ENCODE measurements around the gene ZRANB2. TPM values are rescaled to one million over a fixed set of nuclear protein-coding genes. Genes with fewer than 3 reads are reported as not detected.

ZRANB2 gene
- total RNA-seq, 1 experiment from 2014 or later = 78.7 TPM

DNA sequence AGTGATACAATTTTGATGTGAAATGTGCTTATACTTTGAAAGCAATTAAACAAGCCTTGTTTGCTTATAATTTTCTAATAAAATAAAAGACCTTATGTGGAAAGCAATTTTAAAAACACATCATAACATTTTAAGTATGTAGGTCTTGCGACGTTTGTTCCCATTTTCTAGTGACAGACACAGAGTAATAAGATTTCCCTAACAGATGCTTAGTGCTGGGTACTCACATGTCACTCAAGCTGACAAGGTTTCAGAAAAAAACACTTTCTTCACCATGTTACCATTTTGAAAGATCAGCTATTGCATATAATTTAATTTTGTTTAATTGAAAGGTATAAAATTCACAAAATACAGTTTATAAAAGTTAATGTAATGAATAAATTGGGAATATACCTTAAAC lies 14.1 kb upstream of the ZRANB2 start:
- Mint-ChIP-seq H3K4me1 (ENCODE audit: low read depth, unreplicated experiment) (no peaks in the 10 kb centered on the region), H3K27me3 (ENCODE audit: unreplicated experiment) (no peaks in the 10 kb centered on the region), H3K4me3 (ENCODE audit: low read depth, unreplicated experiment) (no peak overlapping the region), H3K27ac (ENCODE audit: unreplicated experiment) (no peak overlapping the region), H3K9me3 (ENCODE audit: low read depth, unreplicated experiment) (no peaks in the 10 kb centered on the region), H3K36me3 (ENCODE audit: insufficient read depth, unreplicated experiment) (no peaks in the 10 kb centered on the region)
- TF ChIP-seq CTCF (IDR thresholded peaks at IDR 0.05; ENCODE audit: unreplicated experiment) = no peak
- BruUV-seq (replicated peaks) = no TSS peak
- intact Hi-C loops (cut with micrococcal nuclease; ENCODE audit: unreplicated experiment) = loop anchor here (5.0 kb wide), 2 partner anchors 427 to 942 kb away; no protein-coding TSS in a partner anchor
- CTCF ChIA-PET = no interaction called here
- DNase-seq = no peak

GRCh38 chr1:71093938-71094337 lies 13.1 kb upstream of the ZRANB2 start:
- no peak for TF ChIP-seq CTCF (IDR thresholded peaks at IDR 0.05; ENCODE audit: unreplicated experiment)
- DNase-seq = no peak
- BruUV-seq (replicated peaks) = no TSS peak
- intact Hi-C loops (cut with micrococcal nuclease; ENCODE audit: unreplicated experiment) = loop anchor here (5.0 kb wide), 1 partner anchor 428 kb away; no protein-coding TSS in a partner anchor
- Mint-ChIP-seq H3K27ac (ENCODE audit: unreplicated experiment) (no peak overlapping the region), H3K36me3 (ENCODE audit: insufficient read depth, unreplicated experiment) (no peaks in the 10 kb centered on the region), H3K4me1 (ENCODE audit: low read depth, unreplicated experiment) (peaks cover 2% of the 10 kb centered on the region), H3K4me3 (ENCODE audit: low read depth, unreplicated experiment) (no peak overlapping the region), H3K9me3 (ENCODE audit: low read depth, unreplicated experiment) (no peaks in the 10 kb centered on the region), H3K27me3 (ENCODE audit: unreplicated experiment) (no peaks in the 10 kb centered on the region)
- CTCF ChIA-PET = no interaction called here

DNA sequence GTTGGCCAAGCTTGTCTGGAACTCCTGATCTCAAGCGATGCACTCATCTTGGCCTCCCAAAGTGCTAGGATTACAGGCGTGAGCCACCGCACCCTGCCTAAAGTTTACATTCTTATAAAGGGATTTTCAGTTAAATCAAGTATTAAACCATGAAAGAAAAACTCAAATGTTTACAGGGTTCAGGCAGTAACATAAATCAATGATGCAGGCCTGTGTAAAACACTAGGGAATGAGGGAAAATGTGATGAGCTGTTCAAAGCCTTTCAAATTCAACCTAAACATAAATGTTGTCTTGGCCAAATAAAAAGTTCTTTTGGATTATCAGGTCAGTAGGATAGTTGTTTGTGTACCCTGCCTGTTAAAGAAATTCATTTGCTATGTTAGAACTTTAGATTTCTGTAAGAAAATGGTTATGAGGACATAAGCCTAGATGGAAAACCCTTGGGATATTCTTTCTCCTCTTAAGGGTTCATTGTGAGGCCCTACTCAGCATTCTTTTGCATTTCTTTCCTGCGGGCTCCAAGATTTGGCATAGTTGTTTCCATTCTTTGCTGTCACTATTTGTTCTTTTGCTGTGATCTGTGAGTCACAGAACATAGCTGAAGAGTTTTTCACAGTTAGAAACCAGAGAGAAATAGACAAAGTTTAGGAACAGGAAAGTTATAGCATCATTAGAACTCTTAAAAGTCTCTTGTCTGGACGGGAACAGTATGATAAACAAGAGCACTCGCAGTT lies 8.9 kb upstream of the ZRANB2 start:
- CTCF ChIA-PET = interaction anchor here (0.7 kb wide), 1 partner anchor 1678 kb away, joined by 4 read pairs; no protein-coding TSS in a partner anchor
- intact Hi-C loops (cut with micrococcal nuclease; ENCODE audit: unreplicated experiment) = loop anchor here (5.0 kb wide), 1 partner anchor 433 kb away; no protein-coding TSS in a partner anchor
- Mint-ChIP-seq H3K27ac (ENCODE audit: unreplicated experiment) (no peak overlapping the region), H3K27me3 (ENCODE audit: unreplicated experiment) (no peaks in the 10 kb centered on the region), H3K9me3 (ENCODE audit: low read depth, unreplicated experiment) (no peaks in the 10 kb centered on the region), H3K4me3 (ENCODE audit: low read depth, unreplicated experiment) (no peak overlapping the region), H3K36me3 (ENCODE audit: insufficient read depth, unreplicated experiment) (no peaks in the 10 kb centered on the region), H3K4me1 (ENCODE audit: low read depth, unreplicated experiment) (peaks cover 7% of the 10 kb centered on the region)
- TF ChIP-seq CTCF (IDR thresholded peaks at IDR 0.05; ENCODE audit: unreplicated experiment) = no peak
- no peak for DNase-seq
- no TSS peak for BruUV-seq (replicated peaks)

- Mint-ChIP-seq H3K36me3 (ENCODE audit: insufficient read depth, unreplicated experiment) (no peaks in the 10 kb centered on the region), H3K27ac (ENCODE audit: unreplicated experiment) (no peak overlapping the region), H3K9me3 (ENCODE audit: low read depth, unreplicated experiment) (no peaks in the 10 kb centered on the region), H3K4me1 (ENCODE audit: low read depth, unreplicated experiment) (peaks cover 7% of the 10 kb centered on the region), H3K4me3 (ENCODE audit: low read depth, unreplicated experiment) (no peak overlapping the region), H3K27me3 (ENCODE audit: unreplicated experiment) (no peaks in the 10 kb centered on the region)
- CTCF ChIA-PET = interaction anchor here (0.7 kb wide), 2 partner anchors 1677 to 1764 kb away, joined by 4 to 5 read pairs; no protein-coding TSS in a partner anchor
- no peak for TF ChIP-seq CTCF (IDR thresholded peaks at IDR 0.05; ENCODE audit: unreplicated experiment)
- intact Hi-C loops (cut with micrococcal nuclease; ENCODE audit: unreplicated experiment) = no loop called here
- no peak for DNase-seq
- BruUV-seq (replicated peaks) = no TSS peak
Observed at GRCh38 chr1:71088645-71089287, 7.9 kb upstream of the ZRANB2 start.

Data from Calu3 (cell line).